K562 (cell line): ENCODE measurements around the gene TMEM11. TPM values are rescaled to one million over a fixed set of nuclear protein-coding genes. Genes with fewer than 3 reads are reported as not detected.

Experiments
- RFX1 ChIP-seq: fragments of 450-650 bp; IDR thresholded peaks from 2 replicates; pipeline ENCODE4 v1.6.1; 2016; ENCODE audit warnings: mild to moderate bottlenecking, moderate library complexity
- STAT5B ChIP-seq: fragments of 250-450 bp; sonication (Bioruptor Pico); IDR thresholded peaks from 2 replicates; pipeline ENCODE4 v1.8.0; 2021; ENCODE audit warnings: mild to moderate bottlenecking, inconsistent platforms
- ZNF140 ChIP-seq: fragments of 250-450 bp; sonication (Bioruptor Pico); IDR thresholded peaks from 2 replicates; pipeline ENCODE4 v1.8.0; 2021; ENCODE audit warnings: moderate library complexity, mild to moderate bottlenecking, inconsistent platforms
- ZNF263 ChIP-seq: sonication (generic); formaldehyde crosslinking; IDR thresholded peaks from 2 replicates; pipeline ENCODE4 v1.8.0; 2022; ENCODE audit warnings: mild to moderate bottlenecking, missing genetic modification reagents, borderline replicate concordance
- ZNF830 ChIP-seq: fragments of 250-450 bp; sonication (Bioruptor Pico); IDR thresholded peaks from 2 replicates; pipeline ENCODE4 v1.5.0; 2021; ENCODE audit warnings: mild to moderate bottlenecking
- polyA plus RNA-seq, 8 experiments: library from polyadenylated mRNA; depleted of rRNA in 4 of 8; stranded (reverse) in 5 of 8; unstranded in 3 of 8; fragments of >200 nt; fragmentation: Nextera tagmentation in 2 of 8; fragmentation: Illumina TruSeq in 1 of 8; extraction: Ambion mirVana in 2 of 8; extraction: Trizol in 1 of 8; gene quantifications; 2 replicates each; pipeline versions ENCODE4 v1.2.1 to v1.2.3, GENCODE V29; 2011 to 2014; ENCODE audit warnings: inconsistent platforms in 1 of 8, missing spikeins in 1 of 8
- total RNA-seq, 7 experiments: library from RNA; depleted of rRNA in 6 of 7; stranded (reverse); fragments of >200 nt in 6 of 7; fragmentation: Illumina TruSeq in 2 of 7; extraction: Trizol in 2 of 7; gene quantifications; 2 replicates each; pipeline versions ENCODE4 v1.2.1 to v1.2.3, GENCODE V29; 2011 to 2021; ENCODE audit warnings: low replicate concordance in 1 of 7
- TF ChIP-seq, protein P1 (sequence below): fragments of 450-650 bp; IDR thresholded peaks from 2 replicates; pipeline ENCODE4 v1.6.1; 2016; ENCODE audit warnings: mild to moderate bottlenecking, moderate library complexity
- TF ChIP-seq, protein P2 (sequence below): sonication (generic); formaldehyde crosslinking; IDR thresholded peaks from 2 replicates; pipeline ENCODE4 v1.8.1; 2022; ENCODE audit warnings: missing genetic modification reagents
- TF ChIP-seq, protein P3 (sequence below), 2 experiments: fragments of 450-650 bp in 1 of 2; IDR thresholded peaks; 2 replicates each; pipeline ENCODE4 v1.6.1; 2011 to 2017; ENCODE audit warnings: low read depth in 2 of 2, antibody characterized with exemption in 1 of 2, borderline replicate concordance in 1 of 2, low read length in 1 of 2, mild to moderate bottlenecking in 1 of 2, mixed read lengths in 1 of 2; ENCODE audit not compliant: control insufficient read depth in 1 of 2
- TF ChIP-seq, protein P4 (sequence below): sonication (generic); formaldehyde crosslinking; IDR thresholded peaks from 2 replicates; pipeline ENCODE4 v1.8.0; 2022; ENCODE audit warnings: missing genetic modification reagents, mild to moderate bottlenecking, borderline replicate concordance

Gene TMEM11
- total and polyA plus RNA-seq, 9 of the 15 experiments (the other 6 are each of a cell fraction or from before 2014, with no cell fraction given): 12.0 to 40.7 (median 30.0) TPM

DNA sequence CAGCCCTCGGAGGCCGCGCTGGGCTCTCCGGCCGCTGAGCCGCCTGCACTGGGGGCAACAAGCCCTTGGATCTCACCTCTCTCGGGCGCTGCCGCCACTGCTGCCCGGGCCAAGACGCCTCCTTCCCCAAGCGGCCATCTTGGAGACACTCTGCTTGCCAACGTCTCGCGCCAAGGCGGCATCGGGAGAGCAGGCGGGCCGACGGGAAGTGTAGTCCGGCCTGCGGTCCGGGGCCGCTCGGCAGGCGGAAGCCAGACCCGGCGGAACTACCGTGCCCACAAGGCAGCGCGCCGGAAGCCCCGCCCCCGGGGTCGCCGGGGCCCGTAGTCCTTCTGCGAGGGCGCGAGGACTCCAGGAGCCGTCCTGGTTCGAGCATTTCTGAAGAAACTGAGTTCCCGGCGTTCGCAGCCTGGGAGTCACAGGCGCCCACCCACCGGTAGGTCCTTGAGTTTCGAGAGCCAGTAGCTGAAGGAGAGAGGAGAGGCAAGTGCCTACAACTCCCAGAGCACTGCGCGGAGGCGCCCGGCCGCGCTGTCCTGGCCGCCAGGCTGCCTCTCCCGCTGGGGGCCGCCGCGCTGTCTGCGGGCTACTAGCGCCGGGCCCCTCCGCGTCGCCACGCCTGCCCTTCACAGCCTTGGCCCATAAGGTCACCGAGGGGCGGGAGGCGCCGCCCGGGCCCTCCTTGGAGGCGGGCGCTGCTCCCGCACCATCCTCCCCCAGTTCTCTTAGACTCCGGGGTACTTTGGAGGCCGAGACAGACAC, at the start of gene TMEM11 (continued):
- TF ChIP-seq, protein P1, sequence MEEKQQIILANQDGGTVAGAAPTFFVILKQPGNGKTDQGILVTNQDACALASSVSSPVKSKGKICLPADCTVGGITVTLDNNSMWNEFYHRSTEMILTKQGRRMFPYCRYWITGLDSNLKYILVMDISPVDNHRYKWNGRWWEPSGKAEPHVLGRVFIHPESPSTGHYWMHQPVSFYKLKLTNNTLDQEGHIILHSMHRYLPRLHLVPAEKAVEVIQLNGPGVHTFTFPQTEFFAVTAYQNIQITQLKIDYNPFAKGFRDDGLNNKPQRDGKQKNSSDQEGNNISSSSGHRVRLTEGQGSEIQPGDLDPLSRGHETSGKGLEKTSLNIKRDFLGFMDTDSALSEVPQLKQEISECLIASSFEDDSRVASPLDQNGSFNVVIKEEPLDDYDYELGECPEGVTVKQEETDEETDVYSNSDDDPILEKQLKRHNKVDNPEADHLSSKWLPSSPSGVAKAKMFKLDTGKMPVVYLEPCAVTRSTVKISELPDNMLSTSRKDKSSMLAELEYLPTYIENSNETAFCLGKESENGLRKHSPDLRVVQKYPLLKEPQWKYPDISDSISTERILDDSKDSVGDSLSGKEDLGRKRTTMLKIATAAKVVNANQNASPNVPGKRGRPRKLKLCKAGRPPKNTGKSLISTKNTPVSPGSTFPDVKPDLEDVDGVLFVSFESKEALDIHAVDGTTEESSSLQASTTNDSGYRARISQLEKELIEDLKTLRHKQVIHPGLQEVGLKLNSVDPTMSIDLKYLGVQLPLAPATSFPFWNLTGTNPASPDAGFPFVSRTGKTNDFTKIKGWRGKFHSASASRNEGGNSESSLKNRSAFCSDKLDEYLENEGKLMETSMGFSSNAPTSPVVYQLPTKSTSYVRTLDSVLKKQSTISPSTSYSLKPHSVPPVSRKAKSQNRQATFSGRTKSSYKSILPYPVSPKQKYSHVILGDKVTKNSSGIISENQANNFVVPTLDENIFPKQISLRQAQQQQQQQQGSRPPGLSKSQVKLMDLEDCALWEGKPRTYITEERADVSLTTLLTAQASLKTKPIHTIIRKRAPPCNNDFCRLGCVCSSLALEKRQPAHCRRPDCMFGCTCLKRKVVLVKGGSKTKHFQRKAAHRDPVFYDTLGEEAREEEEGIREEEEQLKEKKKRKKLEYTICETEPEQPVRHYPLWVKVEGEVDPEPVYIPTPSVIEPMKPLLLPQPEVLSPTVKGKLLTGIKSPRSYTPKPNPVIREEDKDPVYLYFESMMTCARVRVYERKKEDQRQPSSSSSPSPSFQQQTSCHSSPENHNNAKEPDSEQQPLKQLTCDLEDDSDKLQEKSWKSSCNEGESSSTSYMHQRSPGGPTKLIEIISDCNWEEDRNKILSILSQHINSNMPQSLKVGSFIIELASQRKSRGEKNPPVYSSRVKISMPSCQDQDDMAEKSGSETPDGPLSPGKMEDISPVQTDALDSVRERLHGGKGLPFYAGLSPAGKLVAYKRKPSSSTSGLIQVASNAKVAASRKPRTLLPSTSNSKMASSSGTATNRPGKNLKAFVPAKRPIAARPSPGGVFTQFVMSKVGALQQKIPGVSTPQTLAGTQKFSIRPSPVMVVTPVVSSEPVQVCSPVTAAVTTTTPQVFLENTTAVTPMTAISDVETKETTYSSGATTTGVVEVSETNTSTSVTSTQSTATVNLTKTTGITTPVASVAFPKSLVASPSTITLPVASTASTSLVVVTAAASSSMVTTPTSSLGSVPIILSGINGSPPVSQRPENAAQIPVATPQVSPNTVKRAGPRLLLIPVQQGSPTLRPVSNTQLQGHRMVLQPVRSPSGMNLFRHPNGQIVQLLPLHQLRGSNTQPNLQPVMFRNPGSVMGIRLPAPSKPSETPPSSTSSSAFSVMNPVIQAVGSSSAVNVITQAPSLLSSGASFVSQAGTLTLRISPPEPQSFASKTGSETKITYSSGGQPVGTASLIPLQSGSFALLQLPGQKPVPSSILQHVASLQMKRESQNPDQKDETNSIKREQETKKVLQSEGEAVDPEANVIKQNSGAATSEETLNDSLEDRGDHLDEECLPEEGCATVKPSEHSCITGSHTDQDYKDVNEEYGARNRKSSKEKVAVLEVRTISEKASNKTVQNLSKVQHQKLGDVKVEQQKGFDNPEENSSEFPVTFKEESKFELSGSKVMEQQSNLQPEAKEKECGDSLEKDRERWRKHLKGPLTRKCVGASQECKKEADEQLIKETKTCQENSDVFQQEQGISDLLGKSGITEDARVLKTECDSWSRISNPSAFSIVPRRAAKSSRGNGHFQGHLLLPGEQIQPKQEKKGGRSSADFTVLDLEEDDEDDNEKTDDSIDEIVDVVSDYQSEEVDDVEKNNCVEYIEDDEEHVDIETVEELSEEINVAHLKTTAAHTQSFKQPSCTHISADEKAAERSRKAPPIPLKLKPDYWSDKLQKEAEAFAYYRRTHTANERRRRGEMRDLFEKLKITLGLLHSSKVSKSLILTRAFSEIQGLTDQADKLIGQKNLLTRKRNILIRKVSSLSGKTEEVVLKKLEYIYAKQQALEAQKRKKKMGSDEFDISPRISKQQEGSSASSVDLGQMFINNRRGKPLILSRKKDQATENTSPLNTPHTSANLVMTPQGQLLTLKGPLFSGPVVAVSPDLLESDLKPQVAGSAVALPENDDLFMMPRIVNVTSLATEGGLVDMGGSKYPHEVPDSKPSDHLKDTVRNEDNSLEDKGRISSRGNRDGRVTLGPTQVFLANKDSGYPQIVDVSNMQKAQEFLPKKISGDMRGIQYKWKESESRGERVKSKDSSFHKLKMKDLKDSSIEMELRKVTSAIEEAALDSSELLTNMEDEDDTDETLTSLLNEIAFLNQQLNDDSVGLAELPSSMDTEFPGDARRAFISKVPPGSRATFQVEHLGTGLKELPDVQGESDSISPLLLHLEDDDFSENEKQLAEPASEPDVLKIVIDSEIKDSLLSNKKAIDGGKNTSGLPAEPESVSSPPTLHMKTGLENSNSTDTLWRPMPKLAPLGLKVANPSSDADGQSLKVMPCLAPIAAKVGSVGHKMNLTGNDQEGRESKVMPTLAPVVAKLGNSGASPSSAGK: no peak
- no peak for TF ChIP-seq STAT5B (CRISPR knock-in tag)
- TF ChIP-seq, protein P2, sequence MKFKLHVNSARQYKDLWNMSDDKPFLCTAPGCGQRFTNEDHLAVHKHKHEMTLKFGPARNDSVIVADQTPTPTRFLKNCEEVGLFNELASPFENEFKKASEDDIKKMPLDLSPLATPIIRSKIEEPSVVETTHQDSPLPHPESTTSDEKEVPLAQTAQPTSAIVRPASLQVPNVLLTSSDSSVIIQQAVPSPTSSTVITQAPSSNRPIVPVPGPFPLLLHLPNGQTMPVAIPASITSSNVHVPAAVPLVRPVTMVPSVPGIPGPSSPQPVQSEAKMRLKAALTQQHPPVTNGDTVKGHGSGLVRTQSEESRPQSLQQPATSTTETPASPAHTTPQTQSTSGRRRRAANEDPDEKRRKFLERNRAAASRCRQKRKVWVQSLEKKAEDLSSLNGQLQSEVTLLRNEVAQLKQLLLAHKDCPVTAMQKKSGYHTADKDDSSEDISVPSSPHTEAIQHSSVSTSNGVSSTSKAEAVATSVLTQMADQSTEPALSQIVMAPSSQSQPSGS (CRISPR knock-in tag): no peak
- TF ChIP-seq, protein P3, sequence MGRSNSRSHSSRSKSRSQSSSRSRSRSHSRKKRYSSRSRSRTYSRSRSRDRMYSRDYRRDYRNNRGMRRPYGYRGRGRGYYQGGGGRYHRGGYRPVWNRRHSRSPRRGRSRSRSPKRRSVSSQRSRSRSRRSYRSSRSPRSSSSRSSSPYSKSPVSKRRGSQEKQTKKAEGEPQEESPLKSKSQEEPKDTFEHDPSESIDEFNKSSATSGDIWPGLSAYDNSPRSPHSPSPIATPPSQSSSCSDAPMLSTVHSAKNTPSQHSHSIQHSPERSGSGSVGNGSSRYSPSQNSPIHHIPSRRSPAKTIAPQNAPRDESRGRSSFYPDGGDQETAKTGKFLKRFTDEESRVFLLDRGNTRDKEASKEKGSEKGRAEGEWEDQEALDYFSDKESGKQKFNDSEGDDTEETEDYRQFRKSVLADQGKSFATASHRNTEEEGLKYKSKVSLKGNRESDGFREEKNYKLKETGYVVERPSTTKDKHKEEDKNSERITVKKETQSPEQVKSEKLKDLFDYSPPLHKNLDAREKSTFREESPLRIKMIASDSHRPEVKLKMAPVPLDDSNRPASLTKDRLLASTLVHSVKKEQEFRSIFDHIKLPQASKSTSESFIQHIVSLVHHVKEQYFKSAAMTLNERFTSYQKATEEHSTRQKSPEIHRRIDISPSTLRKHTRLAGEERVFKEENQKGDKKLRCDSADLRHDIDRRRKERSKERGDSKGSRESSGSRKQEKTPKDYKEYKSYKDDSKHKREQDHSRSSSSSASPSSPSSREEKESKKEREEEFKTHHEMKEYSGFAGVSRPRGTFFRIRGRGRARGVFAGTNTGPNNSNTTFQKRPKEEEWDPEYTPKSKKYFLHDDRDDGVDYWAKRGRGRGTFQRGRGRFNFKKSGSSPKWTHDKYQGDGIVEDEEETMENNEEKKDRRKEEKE (IDR thresholded peaks at IDR 0.05; ENCODE audit: borderline replicate concordance in 1 of 2, control insufficient read depth in 1 of 2, low read depth in 2 of 2, low read length in 1 of 2): no peak
- TF ChIP-seq ZNF263 (CRISPR knock-in tag): no peak
- TF ChIP-seq RFX1: no peak
- TF ChIP-seq ZNF830 (CRISPR knock-in tag): no peak
- TF ChIP-seq, protein P4, sequence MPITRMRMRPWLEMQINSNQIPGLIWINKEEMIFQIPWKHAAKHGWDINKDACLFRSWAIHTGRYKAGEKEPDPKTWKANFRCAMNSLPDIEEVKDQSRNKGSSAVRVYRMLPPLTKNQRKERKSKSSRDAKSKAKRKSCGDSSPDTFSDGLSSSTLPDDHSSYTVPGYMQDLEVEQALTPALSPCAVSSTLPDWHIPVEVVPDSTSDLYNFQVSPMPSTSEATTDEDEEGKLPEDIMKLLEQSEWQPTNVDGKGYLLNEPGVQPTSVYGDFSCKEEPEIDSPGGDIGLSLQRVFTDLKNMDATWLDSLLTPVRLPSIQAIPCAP: no peak
- TF ChIP-seq ZNF140 (CRISPR knock-in tag): no peak
